ENCODE measurements around the gene BMAL1. TPM values are rescaled to one million over a fixed set of nuclear protein-coding genes. Genes with fewer than 3 reads are reported as not detected.

Gene BMAL1
- total and polyA plus RNA-seq, 2 donors from 2014 or later: 9.2 to 20.6 TPM

DNA sequence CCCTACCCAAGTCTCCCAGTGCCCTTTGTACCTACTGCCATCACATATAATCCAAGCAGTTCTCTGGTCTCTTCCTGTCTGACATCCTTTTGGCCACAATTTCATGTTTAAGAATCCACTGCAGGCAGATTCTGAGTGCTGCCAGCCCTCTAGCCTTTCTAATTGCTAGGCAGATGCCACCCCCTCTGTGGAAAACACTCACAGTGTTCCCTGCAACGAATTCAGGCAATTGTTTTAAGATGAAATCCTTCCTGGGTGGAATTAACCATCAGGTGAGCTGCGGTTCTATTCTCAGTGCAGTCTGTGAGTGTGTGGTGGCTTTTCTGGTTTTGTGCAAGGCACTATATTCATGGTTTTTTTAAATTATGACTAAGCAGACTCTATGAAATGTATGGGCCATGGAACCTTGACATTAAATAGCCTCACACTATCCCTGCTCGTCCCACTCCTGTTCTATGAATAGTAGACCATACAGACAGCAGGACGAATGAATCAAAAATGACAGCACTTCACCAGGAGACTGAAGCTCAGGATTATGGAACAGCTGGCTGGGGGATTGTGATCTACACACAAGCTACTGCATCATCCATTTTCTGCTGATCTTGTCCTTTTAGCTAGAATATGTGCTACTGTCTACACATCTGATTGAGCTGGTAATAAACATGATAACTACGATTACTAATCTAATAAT, 29.8 kb upstream of the BMAL1 start:
- Histone ChIP-seq H3K27ac (ENCODE audit: low read depth in 2 of 2, low read length in 2 of 2) (no peak overlapping the region), H3K4me3 (ENCODE audit: low read length in 3 of 3) (no peak overlapping the region), H3K4me1 (ENCODE audit: control insufficient read depth in 2 of 3, insufficient read depth in 2 of 3, low read depth in 1 of 3, low read length in 3 of 3) (no peaks in the 10 kb centered on the region), H3K36me3 (ENCODE audit: control insufficient read depth in 2 of 3, insufficient read depth in 3 of 3, low read length in 3 of 3) (no peaks in the 10 kb centered on the region), H3K27me3 (ENCODE audit: control insufficient read depth, insufficient read depth, low read length) (no peaks in the 10 kb centered on the region), H3K9me3 (ENCODE audit: control insufficient read depth in 2 of 3, insufficient read depth in 1 of 3, low read length in 3 of 3) (no peaks in the 10 kb centered on the region), H3K9ac (ENCODE audit: low read length in 3 of 3) (no peak overlapping the region)
- DNase-seq (no peak), FAIRE-seq (no peak)
- no peak for TF ChIP-seq CTCF (IDR thresholded peaks at IDR 0.05; ENCODE audit: borderline replicate concordance, extremely low read depth, insufficient read depth)
- intact Hi-C loops (cut with DNase I): no loop called here

DNA sequence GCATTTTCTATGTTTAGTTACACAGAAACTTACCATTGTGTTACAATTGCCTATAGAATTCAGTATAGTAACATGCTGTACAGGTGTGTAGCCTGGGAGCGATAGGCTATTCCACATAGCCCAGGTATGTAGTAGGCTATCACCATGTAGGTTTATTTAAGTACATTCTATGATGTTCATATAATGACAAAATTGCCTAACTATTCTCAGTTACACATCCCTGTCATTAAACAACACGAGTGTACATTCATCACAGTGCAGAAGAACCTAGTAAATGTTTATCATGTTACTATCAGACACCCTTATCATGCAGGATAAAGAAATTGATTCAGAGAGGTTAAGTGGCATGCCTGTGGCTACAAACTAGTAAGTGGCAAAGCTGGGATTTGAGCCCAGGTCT, 28.4 kb upstream of the BMAL1 start:
- no peaks in the 10 kb centered on the region for H3K9me3 ChIP-seq (ENCODE audit: control insufficient read depth in 2 of 3, insufficient read depth in 1 of 3, low read length in 3 of 3)
- no peak for FAIRE-seq
- no peak overlapping the region for H3K4me3 ChIP-seq (ENCODE audit: low read length in 3 of 3)
- H3K27ac ChIP-seq (ENCODE audit: low read depth in 2 of 2, low read length in 2 of 2): no peak overlapping the region
- H3K9ac ChIP-seq (ENCODE audit: low read length in 3 of 3): no peak overlapping the region
- H3K4me1 ChIP-seq (ENCODE audit: control insufficient read depth in 2 of 3, insufficient read depth in 2 of 3, low read depth in 1 of 3, low read length in 3 of 3): no peaks in the 10 kb centered on the region
- intact Hi-C loops (cut with DNase I): no loop called here
- H3K36me3 ChIP-seq (ENCODE audit: control insufficient read depth in 2 of 3, insufficient read depth in 3 of 3, low read length in 3 of 3): no peaks in the 10 kb centered on the region
- TF ChIP-seq CTCF (IDR thresholded peaks at IDR 0.05; ENCODE audit: borderline replicate concordance, extremely low read depth, insufficient read depth): no peak
- DNase-seq: no peak
- no peaks in the 10 kb centered on the region for H3K27me3 ChIP-seq (ENCODE audit: control insufficient read depth, insufficient read depth, low read length)

DNA sequence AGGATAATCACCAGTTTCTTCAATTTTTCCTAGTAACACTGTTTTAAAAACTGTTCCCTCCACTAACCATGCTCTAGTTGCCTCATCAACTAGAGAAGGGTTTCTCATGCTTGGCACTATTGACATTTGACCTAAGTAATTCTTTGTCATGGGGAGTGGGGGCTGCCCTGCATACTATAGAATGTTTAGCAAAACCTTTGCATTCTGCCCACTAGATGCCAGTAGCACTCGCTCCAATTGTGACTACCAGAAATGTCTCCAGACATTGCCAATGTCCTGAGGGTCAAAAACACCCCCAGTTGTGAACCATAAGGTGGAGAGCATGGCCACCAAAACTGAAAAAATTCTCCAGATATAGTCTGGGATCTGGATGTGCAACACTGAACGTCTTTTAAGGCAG, 27.6 kb upstream of the BMAL1 start:
- Histone ChIP-seq H3K27me3 (ENCODE audit: control insufficient read depth, insufficient read depth, low read length) (no peaks in the 10 kb centered on the region), H3K9me3 (ENCODE audit: control insufficient read depth in 2 of 3, insufficient read depth in 1 of 3, low read length in 3 of 3) (no peaks in the 10 kb centered on the region), H3K27ac (ENCODE audit: low read depth in 2 of 2, low read length in 2 of 2) (no peak overlapping the region), H3K36me3 (ENCODE audit: control insufficient read depth in 2 of 3, insufficient read depth in 3 of 3, low read length in 3 of 3) (no peaks in the 10 kb centered on the region), H3K4me3 (ENCODE audit: low read length in 3 of 3) (no peak overlapping the region), H3K9ac (ENCODE audit: low read length in 3 of 3) (no peak overlapping the region), H3K4me1 (ENCODE audit: control insufficient read depth in 2 of 3, insufficient read depth in 2 of 3, low read depth in 1 of 3, low read length in 3 of 3) (no peaks in the 10 kb centered on the region)
- no peak for FAIRE-seq
- no peak for TF ChIP-seq CTCF (IDR thresholded peaks at IDR 0.05; ENCODE audit: borderline replicate concordance, extremely low read depth, insufficient read depth)
- intact Hi-C loops (cut with DNase I): no loop called here
- DNase-seq: peak in 2 of 5 donors; percentile 28 to 29

- Histone ChIP-seq H3K4me1 (ENCODE audit: control insufficient read depth in 2 of 3, insufficient read depth in 2 of 3, low read depth in 1 of 3, low read length in 3 of 3) (no peaks in the 10 kb centered on the region), H3K27ac (ENCODE audit: low read depth in 2 of 2, low read length in 2 of 2) (no peak overlapping the region), H3K36me3 (ENCODE audit: control insufficient read depth in 2 of 3, insufficient read depth in 3 of 3, low read length in 3 of 3) (no peaks in the 10 kb centered on the region), H3K9me3 (ENCODE audit: control insufficient read depth in 2 of 3, insufficient read depth in 1 of 3, low read length in 3 of 3) (no peaks in the 10 kb centered on the region), H3K27me3 (ENCODE audit: control insufficient read depth, insufficient read depth, low read length) (no peaks in the 10 kb centered on the region), H3K4me3 (ENCODE audit: low read length in 3 of 3) (no peak overlapping the region), H3K9ac (ENCODE audit: low read length in 3 of 3) (no peak overlapping the region)
- FAIRE-seq (no peak), DNase-seq (no peak)
- intact Hi-C loops (cut with DNase I): no loop called here
- no peak for TF ChIP-seq CTCF (IDR thresholded peaks at IDR 0.05; ENCODE audit: borderline replicate concordance, extremely low read depth, insufficient read depth)
These were observed 25.6 kb upstream of the BMAL1 start for GRCh38 chr11:13251966-13252365.

Data from kidney (tissue), 14 donors.